Inferior parietal cortex (tissue), 1 donor: ENCODE measurements around the gene ZNF831.

Experiments
- DNase-seq: peaks from one replicate; pipeline ENCODE4 v3.0.0-alpha.2; 2016; ENCODE audit errors: extremely low spot score

The ZNF831 gene

GRCh38 chr20:59214606-59215547 is 51.3 kb downstream of the ZNF831 start:
- DNase-seq, result no peak

- DNase-seq, result no peak
These were observed 53.6 kb downstream of the ZNF831 start for GRCh38 chr20:59217173-59217572.

- no peak for DNase-seq
These were observed 54.2 kb downstream of the ZNF831 start for GRCh38 chr20:59217794-59218280.

- DNase-seq, result no peak
These were observed 55.6 kb downstream of the ZNF831 start for GRCh38 chr20:59219211-59219610.

- no peak for DNase-seq
These were observed 56.5 kb downstream of the ZNF831 start for GRCh38 chr20:59220161-59220560.

- no peak for DNase-seq
These were observed 57.6 kb downstream of the ZNF831 start for GRCh38 chr20:59221049-59221706.

GRCh38 chr20:59221707-59222252 is 58.2 kb downstream of the ZNF831 start:
- no peak for DNase-seq

- DNase-seq, result peak; percentile 76
These were observed 58.9 kb downstream of the ZNF831 start for GRCh38 chr20:59222253-59223181.

- DNase-seq, result peak; percentile 47
These were observed 59.6 kb downstream of the ZNF831 start for GRCh38 chr20:59223182-59223601.

GRCh38 chr20:59223750-59224149 is 60.1 kb downstream of the ZNF831 start:
- no peak for DNase-seq

GRCh38 chr20:59224236-59224635 is 60.6 kb downstream of the ZNF831 start:
- no peak for DNase-seq

GRCh38 chr20:59230385-59230784 is 66.8 kb downstream of the ZNF831 start:
- no peak for DNase-seq

GRCh38 chr20:59231124-59231804 is 67.6 kb downstream of the ZNF831 start:
- DNase-seq, result no peak

GRCh38 chr20:59232618-59233017 is 69.0 kb downstream of the ZNF831 start:
- no peak for DNase-seq

- no peak for DNase-seq
These were observed 71.6 kb downstream of the ZNF831 start for GRCh38 chr20:59235226-59235625.

GRCh38 chr20:59240006-59240405 is 76.4 kb downstream of the ZNF831 start:
- no peak for DNase-seq

- no peak for DNase-seq
These were observed 79.3 kb downstream of the ZNF831 start for GRCh38 chr20:59242714-59243626.

- DNase-seq, result no peak
These were observed 83.2 kb downstream of the ZNF831 start for GRCh38 chr20:59246691-59247400.
